Stimulated activated CD4-positive, alpha-beta T cell treated with anti-CD3 and anti-CD28 coated beads, Interleukin-1b, Interleukin-23, amount 100 ng/mL, for 24 hours (primary cell): ENCODE results near the gene ERICH6B.

Experiments used
- DNase-seq, 4 experiments: peaks; one replicate each; pipeline ENCODE4 v3.0.0-alpha.2; 2020; ENCODE audit warnings: low read depth in 4 of 4, low spot score in 1 of 4

ERICH6B gene

DNA sequence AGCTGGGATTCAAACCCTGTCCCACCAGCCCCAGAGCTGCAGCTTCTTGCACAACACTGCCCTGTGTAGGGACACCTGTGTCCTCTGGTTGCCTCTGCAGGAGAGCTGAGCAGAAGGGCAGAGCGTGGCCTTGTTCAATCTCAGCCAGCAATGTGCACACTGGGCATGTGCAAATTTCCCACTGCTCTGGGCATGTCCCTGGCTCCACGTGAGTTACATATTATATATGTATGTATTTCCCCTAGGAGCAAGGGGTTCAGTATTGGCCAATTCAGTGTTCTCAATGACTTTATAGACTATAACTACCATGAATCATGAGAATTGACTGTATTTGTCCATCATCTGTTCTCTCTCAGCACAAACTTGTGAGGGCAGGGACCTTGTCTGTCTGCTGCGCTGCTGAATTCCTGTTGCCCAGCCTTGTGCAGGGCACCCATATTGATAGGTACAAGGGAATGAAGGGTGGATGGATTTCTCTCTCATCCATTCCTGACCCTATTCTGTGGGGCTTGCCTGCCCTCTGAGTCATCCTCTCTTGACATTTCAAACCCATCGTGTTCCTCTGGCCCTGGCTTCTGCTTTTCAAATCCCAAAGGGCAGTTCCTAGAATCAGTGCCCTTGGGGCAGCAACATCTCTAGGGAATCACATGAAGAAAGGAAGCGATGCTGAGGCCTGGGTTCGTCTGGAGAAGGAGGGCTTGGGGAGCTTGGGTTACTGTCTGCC is 69.7 kb downstream of the ERICH6B start:
- no peak for DNase-seq

DNA sequence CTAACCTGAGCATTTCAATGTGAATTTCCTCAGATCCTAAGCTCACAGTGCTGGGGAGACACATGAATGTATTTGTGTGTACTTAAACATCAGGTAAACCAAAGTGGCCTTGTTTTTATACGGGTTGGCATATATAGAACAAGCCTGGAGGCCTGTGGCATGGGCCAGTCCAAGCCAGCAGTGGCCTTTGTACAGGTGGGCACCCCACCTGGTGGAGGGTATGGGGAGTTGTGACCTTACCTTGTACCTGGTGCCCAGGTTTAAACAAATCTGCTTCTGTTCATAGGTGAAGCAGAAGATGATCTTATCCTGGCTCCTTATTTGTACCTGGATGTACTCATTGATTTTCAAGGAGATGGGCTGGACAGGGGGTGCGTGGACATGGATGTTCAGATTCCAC is 71.0 kb downstream of the ERICH6B start:
- no peak for DNase-seq

DNA sequence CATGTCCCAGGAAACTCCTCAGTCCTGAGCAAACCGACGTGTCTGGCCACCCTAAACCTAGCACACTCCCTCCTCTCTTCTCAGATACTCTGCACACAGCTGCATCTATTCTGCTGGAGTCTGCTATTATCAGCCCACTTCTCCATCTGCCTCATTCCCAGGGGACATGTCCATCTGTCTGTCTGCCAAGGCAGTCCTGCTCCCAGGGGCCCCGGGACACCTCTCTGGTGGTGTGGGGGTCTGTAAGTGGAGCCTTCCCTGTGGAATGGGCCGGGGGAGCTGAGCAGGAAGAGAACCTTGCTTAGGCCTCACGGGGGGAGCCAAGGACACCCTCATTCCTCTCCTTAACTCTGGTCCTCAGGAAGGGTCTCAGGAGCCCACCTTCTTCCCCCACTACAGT is 72.7 kb downstream of the ERICH6B start:
- no peak for DNase-seq

DNA sequence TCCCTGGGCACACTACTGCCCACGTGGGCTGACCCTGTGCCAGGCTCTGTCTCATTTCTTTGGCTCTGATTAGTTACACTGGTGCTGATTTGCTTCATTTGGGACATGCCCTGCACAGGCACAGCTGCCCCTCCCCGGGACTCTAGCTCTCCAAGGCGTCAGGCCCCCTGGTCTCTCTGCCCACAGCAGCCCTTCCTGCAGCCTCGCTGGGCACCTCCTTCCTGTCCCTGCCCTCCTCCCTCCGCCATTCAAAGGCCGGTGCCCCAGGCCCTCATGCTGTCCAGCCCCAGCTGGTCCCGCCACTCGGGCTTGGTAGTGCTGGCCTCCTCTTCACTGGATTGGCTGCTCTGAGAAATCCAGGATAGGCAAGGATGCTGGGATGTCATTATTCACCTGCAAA is 73.1 kb downstream of the ERICH6B start:
- no peak for DNase-seq

DNA sequence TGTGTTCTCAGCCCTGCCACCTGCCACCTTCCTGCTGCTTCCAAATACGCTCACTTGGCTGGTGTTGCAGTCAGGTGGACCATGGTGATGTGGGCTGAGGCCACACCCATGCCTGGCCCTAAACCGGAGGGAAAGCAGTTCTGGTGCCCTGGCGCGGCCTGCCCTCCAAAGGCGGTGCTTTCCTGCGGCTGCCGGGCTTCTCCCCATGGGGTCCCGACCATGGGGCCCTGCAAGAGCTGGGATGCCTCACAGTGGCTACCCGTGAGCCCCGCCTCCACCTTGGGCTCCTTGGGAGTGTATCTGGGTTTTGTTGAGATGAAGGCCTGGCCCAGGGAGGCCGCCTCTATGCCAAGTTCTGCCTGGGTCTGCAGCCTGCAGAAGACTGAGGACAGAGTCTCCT is 73.7 kb downstream of the ERICH6B start:
- DNase-seq, result no peak

DNA sequence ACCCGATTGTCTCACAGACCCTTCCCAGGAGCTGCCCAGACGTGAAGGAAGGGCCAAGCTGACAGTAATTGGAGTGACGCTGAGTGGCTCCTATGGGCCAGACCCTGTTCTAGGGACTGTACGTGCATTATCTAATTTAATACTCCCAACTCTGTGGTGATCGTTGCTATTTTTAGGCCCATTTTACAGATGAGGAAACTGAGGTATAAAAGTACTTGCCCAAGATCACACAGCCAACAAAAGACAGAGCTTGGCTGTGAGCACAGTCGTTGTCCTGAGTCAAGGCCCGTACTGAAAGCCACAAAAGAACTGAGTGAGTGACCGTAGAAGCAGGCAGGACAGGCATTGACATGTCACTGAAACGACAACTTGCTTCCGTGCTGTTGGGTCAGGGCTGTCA is 74.7 kb downstream of the ERICH6B start:
- DNase-seq, result no peak

DNA sequence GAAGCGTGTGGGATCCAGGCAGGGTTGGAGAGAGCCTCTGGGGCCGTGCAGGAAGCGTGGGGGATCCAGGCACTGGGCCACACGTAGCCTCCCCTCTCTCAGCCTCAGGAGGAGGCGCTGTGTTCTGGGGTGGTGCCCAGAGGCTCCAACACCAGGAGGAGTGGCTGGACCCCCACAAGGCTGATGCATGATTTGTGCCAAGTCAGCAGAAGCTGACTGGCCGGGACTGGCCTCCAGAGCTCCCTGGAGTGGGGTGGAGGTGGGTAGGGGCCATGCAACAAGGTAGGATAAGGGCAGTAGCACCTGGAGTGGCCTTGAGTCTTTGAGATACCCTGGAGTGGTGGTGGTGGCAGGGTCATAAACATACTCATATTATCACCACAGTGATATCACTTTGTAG is 75.3 kb downstream of the ERICH6B start:
- DNase-seq, result no peak

DNA sequence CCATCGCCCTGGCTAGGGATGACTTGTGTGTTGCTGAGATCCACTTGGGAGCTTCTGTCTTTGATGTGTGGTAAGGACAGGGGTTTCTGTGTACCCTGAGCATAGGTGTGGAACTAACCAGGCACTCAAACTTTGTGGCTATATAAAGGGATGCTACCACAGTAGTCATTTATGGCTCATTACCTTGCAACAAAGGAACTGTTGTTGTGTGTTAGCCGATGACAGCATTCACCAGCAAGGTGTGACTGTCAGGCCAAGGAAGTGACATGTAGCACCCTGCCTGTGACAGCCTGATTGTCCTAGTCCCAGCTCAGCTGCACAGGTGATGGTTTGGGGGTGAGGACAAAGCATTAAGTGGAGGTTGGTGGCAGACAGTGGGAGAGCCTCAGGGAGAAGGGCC is 77.2 kb downstream of the ERICH6B start:
- DNase-seq, result no peak

DNA sequence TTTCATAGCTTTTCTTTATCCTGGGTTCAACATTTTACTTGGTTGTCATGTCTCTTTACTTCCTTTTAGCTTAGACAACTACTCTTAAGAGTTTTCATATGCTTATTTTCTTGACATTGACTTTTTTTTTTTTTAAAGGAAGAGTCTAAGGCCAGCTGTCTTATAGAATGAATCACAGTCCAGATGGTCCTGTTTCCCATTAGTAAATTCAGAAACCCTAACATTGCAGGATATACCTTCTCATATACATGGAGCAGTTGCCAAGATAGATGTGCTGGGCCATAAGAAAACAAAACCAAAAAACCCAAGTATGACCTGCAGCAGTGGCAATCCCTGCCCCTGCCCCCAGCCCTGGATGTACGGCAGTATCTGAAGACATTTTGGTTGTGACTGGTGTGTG is 78.0 kb downstream of the ERICH6B start:
- no peak for DNase-seq

DNA sequence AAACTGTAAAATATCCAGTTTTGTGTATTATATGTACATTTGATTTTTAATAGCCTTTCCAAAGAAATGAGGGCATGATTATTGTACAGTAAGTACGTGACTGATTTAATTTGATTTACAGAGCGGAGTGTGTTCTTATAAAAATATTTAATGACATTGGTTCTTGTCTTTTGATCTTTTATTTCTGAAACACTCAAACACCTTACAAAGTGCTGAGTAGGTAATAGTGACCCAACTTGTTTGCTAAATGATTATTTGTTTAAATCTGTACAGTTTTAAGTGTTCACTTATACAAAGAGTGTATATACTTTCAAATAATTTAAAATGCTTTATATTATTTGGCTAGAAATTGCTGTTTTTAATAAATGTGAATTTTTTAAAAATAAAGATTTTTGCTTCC is 79.3 kb downstream of the ERICH6B start:
- DNase-seq, result no peak

DNA sequence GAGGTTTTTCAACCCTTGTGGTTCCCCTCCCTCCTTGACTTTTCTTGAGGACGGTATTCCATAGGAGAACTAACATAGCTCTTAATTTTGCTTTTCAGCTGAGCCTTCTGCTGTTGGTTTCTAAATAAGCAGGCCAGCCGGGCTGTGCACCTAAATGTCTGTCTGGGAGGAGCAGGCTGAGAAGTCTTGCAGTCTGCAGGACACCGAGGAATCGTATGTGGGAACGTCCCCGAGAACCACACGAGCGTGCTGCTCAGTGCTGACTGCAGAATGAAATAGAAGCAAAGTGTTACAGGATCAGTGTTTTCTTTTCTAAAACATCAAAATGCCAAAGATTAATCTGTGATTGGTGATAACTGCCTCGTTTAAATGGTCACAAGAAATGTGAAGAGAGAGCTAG is 80.9 kb downstream of the ERICH6B start:
- no peak for DNase-seq

DNA sequence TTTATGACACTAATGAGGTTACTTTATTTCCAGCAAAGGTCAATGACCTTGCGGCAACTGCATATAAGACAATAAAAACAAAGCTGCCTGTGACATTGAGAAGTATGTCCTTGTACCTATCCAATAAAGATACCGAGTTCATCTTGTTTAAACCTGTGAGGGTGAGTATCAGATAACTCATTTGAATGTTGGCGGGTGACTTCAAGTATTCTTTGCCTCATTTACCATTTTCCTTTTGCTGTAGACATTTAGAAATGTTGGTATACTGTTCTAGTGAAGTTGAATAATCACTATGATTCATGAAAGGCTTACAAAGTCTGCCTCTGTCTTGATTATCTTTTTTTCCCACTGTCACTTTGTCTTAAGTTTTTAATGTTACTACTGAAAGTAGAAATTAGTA is 85.8 kb downstream of the ERICH6B start:
- DNase-seq, result no peak

DNA sequence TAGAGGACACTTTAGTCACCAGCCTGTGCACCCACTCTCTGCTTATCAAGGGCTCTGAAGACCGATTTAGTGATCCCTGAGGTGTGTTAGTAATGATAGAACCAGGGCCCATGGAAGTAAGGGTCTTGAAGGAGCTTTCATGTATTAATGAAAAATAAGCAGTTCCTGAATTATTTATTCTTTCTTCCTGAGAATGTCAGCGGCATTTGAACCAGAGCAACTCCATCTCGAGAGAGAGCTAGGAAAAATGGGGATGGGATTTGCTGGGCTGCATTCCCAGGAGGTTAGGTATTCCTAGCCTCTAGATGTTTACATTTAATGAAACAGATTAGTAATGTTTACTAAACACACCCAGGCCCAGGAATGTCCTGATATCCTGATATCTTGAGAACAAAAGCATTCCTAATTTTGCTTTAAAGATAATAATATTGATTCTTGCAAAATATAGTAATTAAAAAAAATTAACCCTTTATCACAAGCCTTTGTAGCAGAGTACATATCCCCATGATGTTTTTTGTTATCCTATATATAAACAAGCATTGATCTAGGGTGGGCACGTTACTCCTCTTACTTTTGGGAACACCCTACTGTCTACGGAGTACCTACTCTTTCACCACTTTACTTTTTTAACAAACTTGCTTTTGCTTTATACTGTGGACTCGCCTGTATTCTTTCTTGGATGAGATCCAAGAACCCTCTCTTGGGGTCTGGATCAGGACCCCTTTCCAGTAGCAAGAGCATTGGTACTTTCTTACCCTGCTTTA is 87.7 kb downstream of the ERICH6B start:
- DNase-seq, result no peak

DNA sequence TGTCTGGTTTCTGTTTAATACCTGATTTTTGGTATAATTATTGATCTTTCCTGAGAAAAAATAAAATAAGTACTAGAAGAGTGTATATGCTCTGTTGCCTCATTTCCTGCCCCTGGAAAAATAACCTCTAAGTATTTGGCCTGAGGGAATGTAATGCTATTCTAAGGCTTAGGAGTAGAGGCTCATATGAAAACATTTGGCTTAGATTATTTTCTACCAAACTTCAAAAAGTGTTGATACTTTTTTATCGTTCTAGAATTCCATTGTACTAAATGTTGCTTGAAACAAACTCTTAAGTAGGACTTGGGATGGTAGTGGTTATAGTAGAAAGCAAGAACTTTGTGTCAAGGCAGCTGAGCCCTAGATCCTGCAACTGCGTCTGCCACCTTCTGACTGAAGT is 93.0 kb downstream of the ERICH6B start:
- DNase-seq, result no peak

DNA sequence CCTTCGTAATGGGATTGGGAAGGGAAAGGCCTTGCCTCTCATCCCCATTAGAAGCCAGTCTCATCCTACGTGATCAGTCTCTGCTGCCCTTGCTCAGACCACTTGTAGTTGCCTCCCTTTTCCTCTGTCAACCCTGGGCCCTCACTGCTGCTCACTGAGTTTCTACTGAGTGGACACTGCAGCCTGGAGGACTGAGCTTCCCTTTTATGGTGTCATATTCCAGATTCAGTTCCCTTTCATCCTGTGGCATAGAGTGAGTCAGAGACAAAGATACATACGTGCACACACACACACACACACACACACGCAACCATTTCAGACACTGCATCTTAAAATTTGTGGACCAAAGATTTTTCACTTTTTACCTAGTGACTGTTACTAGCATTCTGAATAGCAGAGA is 94.2 kb downstream of the ERICH6B start:
- DNase-seq, result no peak

DNA sequence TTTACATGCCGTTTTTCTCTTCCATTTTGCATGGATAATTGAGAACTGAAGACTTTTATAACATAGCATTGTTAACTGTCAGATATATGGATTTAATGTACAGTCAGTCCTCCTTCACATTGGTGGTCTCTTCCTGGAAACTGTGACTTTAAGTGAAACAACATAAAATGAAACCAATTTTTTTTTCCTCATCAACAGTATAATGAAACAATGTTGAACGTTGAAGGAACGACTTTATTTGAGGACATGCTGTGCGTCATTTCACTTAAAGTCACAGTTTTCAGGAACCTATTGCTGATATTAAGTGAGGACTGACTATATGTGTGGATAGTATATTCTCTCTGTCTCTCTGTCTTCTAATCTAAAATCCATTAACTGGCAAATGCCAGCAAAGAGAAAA is 96.0 kb downstream of the ERICH6B start:
- DNase-seq, result no peak

DNA sequence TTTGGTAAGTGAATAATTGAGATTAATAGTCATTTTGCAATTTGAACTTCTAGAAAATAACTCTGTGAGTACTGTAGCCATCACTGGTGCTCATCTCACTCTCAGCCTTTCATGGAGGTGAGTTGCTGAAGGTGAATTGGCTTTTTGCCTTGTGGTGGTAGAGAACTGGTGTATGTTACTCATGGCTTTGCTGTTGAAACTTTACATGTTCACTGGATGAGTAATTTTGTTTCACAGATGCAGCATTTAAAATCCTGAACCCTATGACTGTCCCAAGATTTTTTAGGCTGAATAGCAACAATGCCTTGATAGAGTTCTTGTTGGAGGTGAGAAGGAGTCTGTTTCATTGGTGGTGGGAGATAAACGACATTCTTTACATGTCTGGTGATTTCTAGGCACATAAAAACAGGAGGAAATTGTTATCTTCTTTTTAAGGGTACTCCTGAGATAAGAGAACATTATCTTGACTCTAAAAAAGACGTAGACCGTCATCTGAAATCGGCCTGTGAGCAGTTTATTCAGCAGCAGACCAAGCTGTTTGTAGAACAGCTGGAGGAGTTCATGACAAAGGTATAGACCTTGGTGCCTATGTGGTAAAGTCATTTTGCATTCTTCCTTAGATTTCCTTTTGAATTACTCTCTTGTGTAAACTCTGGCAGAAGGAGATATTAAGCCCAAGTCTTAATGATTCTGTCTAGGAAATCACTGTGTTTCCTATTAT is 96.9 kb downstream of the ERICH6B start:
- DNase-seq, result no peak

DNA sequence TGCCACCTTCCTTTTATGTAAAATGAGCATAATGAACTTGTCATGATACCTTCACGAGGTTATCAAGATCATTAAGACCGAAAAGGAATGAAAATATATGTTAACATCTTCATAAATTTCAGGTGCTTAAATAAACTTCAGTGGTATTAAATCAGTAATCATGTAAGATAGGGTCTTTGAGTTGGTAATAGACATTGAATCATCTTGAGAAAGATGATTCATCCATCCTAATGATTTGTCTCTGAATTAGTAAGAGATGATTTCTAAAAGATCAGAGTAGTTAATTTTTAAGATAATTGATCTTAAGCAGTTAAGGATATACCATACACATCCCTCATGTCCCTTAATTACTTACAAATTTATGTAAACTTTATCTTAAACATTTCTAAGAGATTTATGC is 98.8 kb downstream of the ERICH6B start:
- DNase-seq, result no peak

DNA sequence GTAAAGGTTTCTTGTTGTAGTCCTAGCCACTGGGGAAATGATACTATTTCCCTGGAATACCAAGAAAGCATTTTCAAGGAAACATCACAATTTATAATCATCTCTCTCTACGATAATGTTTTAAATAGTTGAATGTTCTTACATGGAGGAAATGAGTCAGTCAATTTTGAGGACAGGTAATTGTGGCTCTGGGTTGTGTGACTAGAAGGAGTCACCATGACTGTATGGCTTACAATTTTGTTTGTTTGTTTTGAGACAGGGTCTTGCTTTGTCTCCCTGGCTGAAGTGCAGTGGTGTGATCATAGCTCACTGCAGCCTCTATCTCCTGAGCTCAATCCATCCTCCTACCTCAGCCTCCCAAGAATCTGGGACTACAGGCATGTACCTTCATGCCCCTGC is 103.4 kb downstream of the ERICH6B start:
- no peak for DNase-seq

DNA sequence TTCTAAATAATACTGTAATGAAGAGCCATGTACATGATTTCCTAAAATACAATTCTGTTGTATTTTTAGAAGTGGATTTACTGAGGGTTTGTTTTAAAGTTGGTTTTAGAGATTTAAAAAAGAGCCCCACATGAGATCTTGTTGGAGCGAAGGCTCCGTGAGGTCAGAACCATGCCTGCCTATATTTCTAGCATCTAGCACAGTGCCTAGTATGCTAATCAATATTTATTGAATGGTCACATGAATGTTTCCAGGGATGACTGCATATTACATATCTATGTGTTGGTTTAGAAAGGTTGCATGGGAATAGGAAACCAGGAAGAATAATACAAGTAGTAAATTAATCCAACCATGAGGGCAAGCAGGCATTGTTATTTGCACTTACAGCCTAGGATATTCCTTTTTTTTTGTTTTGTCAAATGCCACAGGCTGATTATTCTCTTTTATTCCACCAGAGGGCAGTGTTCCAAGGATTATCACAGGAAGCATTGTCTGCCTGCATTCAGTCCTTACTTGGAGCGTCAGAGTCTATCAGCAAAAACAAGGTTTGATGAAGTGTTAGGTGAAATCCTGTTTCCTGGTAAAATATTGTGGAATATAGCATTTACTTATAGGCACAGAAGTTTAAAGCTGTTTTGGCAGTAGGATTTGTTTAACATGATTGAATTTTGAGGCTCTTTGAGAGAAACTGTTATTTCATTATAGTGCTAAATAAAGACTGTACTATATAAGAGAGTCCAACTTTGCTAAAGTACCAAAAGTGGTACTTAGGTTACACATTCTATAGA is 104.0 kb downstream of the ERICH6B start:
- DNase-seq, result no peak

DNA sequence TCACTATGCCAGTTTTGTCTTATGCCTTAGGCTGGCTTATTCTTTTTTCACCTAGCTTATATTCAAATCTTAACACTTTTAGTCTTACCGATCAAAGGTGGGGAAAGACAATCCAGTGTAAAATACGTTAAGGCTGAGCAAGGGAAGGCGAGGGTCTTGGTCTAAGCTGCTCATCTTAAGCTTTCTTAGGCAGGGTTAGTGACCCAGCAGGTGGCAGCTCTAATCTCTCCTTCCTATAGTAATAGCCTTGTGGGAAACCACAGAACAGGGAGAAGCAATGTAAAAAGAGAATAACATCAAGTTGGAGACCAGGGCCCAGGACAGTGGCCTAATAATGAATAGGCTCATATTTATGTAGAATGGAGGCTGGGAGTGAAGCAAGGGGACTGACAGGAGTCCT is 104.9 kb downstream of the ERICH6B start:
- DNase-seq, result no peak

DNA sequence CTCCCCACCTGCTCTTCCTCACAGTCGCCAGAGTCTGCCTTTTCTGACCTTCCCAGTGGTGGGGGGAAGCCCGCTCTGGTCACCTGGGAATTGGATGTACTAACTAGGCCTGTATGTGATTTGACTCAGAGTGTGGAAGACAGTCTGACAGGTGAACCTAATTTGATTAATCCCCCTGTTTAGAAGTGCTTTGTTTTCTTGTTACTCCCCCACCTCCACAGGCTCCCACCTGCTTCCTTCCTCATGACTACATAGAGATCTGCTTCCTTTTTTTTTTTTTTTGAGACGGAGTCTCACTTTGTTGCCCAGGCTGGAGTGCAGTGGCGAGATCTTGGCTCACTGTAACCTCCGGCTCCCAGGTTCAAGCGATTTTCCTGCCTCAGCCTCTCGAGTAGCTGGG is 106.8 kb downstream of the ERICH6B start:
- DNase-seq, result no peak
